Activated CD8-positive, alpha-beta memory T cell treated with anti-CD3 and anti-CD28 coated beads for 1 hour (primary cell): Measurements from ENCODE around the gene RASGRP3.
"Not testable (repeated sequence)": the region's sequence is repeated elsewhere in the genome, so short reads cannot be mapped to it uniquely, and the experiment has no call there.

ENCODE experiments used
- DNase-seq, 2 donors: peaks; one replicate each; pipeline ENCODE4 v3.0.0-alpha.2; 2020; ENCODE audit warnings: low read depth in 1 of 2; ENCODE audit errors: extremely low read depth in 1 of 2

Gene RASGRP3

DNA sequence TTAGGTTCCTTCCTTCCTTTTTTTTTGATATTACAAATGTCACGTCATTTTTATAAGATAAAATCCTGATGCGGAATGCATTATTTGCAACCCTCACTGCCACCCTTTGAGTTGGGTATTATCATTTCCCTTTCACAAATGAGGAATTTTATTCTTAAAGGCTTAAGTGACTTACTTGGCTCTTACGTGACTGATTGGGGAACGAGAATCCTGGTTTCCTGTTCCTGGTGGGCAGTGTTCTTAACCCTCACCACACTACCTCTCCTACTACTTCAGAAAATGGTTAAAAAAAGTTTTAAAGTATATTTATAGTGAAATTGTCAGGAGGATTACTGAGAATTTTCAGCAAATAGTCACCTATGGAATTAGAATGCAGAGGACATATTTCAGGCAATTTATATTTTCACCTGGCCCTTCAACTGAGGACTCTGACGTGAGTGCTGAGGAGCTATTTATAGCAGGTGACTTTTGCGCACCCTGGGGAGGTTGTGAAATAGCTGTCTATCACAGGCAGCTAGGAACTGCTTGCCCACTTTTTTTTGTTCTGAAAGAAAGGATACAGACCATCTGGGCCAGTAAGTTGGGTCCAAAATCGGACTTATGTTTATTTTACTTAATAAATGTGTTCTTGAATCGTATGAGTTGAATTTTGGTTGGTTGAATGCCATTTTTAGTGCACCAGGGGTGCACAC lies 18.7 kb upstream of the RASGRP3 start:
- DNase-seq: no peak

DNA sequence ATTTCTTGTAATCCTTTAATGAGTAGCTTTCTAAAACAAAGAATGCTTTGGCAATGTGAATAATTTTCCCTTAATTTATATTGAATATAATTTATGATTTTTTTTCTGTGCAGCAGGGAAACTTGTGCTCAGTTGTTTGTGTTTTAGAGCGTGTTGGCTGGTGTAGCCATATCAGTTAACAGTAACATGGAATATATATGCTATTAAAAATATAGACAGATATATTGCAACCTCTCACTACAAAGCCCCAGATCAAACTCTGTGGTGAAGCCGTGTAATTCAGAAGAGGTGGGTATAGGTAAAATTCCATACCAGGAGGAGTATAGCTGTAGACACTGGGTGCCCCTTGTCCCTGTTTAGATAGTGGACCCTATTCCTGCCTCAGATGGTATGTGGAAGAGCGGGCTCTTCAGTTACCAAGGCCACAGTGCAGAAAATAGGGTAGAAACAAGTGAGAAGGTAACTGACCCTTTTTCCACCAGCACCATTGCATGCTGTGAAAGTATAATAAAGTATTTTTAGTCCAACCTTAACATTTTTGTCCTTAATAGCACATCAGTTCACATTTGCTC lies 18.1 kb upstream of the RASGRP3 start:
- DNase-seq: no peak

DNA sequence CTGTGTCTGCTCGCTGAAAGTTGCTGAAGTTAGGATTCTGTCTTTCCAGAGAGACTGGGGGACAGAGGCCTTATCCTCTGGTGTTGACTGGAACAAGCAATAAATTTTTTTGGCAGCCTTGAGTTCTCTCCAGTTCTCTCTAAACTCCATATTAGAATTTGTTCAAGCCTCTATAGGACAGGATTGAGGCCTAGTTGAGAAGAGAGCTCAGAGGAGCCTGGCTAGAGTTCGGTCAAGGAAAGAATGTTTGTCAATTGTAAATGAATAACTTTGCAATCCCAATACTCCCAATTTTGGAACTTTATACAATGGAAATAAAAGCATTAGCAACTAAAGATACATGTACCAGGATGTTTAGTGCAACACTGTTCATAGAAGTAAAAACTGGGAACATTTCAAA lies 16.7 kb upstream of the RASGRP3 start:
- DNase-seq: no peak

DNA sequence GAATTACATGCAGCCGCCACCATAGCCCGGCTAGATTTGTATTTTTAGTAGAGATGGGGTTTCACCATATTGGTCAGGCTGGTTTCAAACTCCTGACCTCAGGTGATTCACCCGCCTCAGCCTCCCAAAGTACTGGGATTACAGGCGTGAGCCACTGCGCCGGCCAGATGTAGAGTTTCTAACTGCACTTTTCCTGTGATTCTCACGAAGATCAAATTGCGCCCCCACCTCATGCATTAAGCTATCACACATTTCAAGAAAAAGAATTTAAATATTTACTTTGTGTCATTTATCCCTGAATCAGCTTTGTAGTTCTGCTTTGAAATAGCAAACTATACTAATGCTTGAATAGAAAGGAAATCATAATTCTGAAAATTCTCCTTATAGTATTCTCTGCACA lies 13.9 kb upstream of the RASGRP3 start:
- not testable (repeated sequence) for DNase-seq

DNA sequence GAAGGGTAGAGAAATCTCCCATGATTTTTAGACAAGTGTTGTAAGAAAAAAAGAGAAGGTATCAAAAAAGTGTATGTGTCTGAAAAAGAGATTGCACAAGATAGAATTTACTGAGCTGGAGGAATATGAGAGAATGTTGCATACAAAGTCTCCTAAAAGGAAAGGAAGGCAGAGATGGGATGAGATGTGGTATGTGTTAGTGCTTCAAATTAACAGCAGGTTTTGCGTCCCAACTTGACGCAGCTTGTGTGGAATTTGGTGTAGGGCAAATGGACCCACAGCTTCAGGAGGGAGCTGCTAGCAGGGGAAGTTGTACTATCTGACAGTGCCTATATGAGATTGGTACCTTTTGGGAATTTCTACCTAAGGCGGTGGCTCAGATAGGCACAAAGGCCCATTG lies 9.0 kb upstream of the RASGRP3 start:
- DNase-seq: no peak

- DNase-seq: no peak
Observed at GRCh38 chr2:33469238-33469637, 7.2 kb upstream of the RASGRP3 start.

- DNase-seq: peak; percentile 63 to 64
Observed at GRCh38 chr2:33475224-33476130, 972 bp upstream of the RASGRP3 start.

- DNase-seq: no peak
Observed at GRCh38 chr2:33476793-33477190, 343 bp downstream of the RASGRP3 start.

DNA sequence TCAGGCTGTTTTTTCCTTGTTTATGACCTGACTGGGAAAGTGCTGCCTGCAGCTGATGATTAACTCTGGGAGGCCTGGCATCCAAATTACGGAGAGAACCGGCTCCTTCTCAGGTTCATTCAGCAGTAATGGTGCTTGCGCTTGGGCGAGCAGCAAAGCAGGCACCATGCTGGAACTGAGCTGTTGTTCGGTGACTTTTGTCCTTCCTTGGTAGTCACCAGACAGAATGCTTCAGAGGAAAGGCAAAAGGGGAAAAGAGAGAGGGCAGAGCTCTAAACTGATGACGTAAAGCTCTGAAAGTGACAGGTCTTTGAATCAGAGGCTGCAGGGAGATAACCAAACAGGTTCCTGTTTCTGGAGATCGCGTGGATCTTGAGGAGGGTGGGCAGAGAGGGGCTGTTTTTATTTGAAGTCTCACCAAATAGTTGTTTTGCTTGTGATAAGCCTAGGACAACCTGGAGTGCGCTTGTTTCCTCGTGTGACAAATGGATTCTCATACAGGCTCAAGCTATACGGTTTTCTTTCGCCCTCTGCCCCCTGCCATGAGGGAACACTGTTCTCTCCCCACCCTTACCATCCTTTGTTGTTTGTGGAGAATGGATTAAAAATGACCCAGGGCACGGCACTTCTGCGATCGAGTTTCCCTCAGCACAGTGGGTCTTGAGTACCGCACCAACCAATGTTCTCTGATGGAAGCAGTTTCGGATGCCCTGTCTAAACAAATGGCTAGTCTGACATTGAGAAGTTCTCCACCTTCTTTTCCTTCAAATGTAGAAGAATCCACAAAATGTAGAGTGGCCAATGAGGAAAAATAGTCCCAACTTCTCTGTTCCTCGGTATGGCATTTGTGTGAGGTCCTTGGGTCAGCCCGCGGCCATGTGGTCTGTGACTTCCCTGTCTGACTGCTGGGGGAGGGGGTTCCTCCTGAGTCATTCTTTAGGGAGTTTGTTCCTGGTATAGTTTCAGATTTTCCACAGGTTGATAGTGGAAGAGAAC lies 1.3 kb downstream of the RASGRP3 start:
- no peak for DNase-seq

GRCh38 chr2:33478968-33479731 lies 2.7 kb downstream of the RASGRP3 start:
- no peak for DNase-seq

DNA sequence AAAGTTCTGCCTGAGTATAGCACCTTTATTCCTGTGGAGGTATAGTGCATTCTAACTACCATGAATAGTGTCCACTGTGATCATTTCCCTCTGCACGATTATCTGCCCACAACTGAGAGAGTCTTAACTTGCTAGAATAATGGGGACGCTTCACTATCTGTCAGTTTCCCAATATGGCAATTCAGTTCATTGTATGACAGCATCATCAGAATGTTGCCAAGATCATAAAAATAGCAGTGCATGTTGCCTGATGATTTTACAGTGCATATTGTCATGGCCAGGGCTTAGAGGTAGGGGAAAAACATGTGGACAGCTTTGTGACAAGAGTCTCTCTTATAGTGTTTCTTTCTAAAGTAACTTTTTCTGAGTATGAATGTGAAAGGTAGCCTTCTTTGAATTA lies 6.1 kb downstream of the RASGRP3 start:
- no peak for DNase-seq

- no peak for DNase-seq
Observed at GRCh38 chr2:33484042-33484621, 7.7 kb downstream of the RASGRP3 start.

- DNase-seq: no peak
Observed at GRCh38 chr2:33485051-33485450, 8.6 kb downstream of the RASGRP3 start.

- DNase-seq: no peak
Observed at GRCh38 chr2:33486544-33486943, 10.1 kb downstream of the RASGRP3 start.

DNA sequence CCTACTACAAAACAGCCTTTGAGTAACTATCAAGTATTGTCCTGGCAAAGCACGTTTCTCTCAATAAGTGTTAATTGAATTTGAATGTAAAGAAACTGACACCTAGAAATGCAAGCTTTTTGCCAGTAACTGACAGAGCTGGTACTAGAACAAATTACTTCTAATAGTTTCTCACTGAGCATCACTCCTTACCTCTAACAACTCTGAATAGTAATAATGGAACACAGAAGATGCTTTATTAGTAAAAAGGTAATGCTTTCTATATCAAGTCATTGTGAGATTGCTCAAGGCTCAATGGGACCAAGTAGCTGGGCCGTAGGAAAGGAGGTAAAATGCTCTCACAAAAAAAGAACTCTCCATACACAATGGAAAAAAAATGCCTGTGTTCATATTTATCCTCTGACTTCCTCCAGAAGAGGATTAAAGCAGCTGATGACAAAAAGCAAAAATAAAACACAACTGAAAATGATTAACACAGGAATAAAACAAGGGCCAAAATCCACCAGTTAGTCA lies 11.8 kb downstream of the RASGRP3 start:
- DNase-seq: no peak

DNA sequence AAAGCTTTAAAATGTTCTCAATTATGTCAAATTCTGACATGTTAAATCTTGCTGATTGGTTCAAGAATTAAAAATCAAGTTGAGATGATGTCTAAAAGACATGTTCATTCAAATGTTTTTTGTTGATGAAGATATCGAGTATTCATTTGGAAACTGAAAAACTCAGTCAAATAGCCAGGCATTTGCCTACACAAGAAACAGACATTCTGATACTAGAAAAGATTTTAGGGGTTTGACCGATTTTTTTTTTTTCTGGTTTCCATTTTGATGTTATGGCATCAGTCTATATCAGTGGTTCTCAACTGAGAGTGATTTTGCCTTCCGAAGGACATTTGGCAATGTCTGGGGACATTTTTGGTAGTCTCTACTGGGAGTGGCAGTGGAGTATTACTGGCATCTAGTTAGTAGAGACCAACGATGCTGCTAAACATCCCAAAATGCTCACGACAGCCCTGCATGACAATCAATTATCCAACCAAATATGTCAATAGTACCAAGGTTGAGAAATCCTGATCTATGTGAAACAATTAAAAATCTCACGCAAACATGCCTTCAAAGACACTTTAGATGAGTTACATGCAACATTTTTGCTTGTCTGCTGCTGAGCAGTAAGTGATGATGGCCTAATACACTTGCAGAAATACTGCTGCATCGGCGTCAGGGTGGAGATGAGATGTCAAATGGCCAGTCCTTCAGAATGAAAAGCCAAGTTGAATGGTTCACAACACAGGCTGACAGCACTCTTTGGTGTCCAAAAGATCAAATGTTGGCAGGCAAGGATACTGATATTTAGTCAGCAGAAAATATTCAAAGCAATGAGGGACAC lies 12.5 kb downstream of the RASGRP3 start:
- no peak for DNase-seq

- no peak for DNase-seq
Observed at GRCh38 chr2:33489835-33490431, 13.5 kb downstream of the RASGRP3 start.

DNA sequence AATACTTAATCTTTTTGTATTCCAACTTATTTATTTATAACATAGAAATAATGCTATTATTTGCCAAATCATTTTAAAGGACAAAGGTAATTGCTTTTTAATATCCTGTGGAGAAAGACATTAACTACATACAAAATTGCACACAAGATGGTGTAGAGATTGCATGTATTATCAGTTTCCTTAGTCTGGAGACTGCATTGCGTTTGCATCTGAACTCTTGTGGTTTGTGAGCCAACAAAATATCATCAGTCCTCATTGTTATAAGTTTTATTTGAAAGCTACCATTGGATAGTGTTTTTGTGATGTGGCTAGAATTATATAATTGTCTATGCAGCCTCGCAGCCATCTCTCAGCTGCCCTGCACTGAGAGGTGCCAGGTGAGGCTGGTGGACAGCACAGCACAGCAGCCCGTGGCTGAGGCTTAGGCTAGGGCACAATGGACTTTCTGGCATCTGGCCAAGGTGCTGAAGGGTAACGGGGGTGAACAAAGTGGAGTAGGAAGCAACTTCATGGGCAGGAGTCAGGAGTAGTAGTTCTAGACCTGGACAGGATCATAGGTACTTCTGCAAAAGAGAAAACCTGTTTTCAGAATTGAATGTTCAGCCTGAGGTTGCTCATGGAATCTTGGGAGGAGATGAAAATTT lies 15.1 kb downstream of the RASGRP3 start:
- DNase-seq: no peak
